NCI-H1930 (cell line): ENCODE data around the gene CAPN15.
"Not testable (repeated sequence)": the region's sequence is repeated elsewhere in the genome, so short reads cannot be mapped to it uniquely, and the experiment has no call there.

Experiments used
- DNase-seq, 2 experiments: peaks; one replicate each; lab custom pipeline; 2025; lab: John Stamatoyannopoulos, UW

CAPN15 gene

DNA sequence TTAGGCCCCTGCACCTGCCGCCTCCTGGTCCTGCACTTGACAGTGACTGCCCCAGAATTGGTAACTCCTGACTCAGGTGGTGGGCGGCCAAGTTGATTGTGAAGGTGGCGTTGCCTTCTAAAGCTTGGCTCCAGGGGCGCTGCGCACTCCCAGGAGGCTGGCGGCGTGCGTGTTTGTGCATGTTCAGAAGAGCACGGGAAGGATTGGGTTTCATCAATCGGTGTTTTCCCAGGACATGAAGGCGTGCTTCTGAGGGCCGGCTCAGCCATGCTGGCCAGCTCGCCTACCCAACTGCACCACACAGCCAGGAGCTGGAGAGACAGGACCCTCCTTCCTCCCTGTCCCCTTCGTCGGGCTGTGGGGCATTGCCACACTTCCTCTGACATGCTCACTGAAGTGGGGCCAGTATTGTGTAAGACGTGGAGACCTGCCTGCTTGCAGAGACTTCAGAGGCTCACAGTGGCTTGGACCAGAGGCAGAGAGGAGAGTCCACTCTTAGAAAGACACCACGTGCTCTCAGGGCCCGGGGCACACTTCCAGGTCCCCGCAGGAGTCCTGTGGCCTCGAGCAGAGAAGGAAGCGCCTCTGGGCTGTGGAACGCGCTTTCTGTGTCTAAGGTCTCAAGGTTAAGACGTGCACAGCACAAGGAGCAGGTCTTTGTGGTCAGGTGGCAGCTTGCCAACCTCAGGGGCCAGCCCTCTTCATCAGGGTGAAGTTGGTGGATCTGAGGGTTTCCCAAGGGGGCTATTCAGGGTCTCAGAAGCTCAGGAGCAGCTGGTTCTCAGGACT lies 65.2 kb downstream of the CAPN15 start:
- DNase-seq, result no peak

DNA sequence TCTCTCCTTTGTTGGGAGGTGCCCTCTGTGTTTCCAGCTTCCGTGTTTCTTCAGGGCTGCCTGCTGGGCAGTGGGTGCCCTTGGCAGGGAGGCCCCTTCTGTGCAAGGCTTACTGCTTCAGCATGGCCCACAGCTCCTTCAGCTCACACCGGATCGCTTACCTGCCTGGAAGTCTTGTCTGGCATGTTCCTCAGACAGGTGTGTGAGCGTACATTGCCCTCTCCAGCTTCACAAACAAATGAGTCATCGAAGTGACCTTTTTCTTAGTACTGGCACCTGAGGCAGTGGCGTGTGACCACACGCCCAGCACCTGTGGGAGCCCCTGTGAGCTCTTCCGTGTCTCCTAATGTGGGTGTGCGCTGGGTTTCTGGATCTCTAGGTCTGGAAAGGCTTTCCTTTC lies 65.9 kb downstream of the CAPN15 start:
- no peak for DNase-seq

- DNase-seq, result no peak
Observed at GRCh38 chr16:593807-594206, 66.3 kb downstream of the CAPN15 start.

DNA sequence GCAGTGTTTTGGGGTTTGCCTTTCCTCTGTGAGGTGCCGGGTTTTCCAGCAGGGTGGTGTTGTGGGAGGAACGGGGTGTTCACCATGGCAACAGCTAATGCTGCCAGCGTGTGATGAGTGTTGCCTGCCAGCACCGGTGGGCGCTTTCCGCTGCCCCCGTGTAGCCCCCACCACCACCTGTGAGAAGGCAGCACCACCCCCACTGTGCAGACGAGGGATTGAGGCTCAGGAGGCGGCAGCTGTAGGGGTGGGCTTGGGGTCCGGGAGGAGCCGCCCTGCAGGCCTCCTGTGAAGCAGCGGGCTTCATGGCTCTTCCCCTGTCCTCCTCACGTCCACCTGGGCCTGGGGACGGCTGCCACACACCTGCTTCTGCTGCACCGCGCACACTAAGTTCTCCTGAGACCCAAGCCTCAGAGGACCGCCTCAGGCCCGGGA lies 67.6 kb downstream of the CAPN15 start:
- no peak for DNase-seq

DNA sequence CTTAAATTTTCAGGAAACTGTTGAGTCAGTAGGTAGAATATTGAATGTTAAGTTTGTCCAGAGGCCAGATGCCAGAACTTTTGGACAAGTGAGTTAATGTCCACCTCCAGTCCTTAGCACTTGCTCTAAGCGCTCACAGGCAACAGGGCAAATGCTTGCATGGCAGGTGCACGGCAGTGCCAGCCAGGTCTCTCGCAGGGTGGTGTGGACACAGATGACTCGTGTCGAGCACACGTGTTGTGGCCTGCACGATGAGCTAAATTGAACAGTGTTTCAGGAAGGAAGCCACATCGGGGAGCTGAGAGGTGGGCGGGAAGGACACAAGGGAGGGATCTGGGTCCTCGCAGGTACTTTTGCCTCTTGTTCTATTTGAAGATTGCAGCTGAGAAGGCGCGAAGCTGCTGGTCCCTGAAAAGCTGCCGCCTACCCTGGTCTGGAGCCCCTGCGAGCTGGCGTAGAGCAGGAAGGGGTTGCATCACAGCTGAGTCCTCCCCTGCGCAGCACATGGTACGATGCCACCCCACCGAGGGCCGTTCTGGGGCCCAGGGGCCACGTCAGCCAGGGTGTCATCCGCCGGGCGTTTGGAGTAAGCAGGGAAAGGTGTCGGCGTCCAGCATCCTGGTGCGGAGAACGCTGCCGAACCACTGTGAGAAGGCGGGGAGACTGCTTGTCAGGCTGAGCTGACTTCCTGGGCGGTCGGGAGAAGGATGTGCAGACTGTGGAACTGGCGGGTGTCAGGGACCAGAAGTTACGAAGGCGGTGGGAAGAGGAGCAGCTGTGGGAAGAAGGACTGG lies 68.6 kb downstream of the CAPN15 start:
- DNase-seq, result no peak

GRCh38 chr16:596736-597060 lies 69.2 kb downstream of the CAPN15 start:
- DNase-seq, result no peak

- not testable (repeated sequence) for DNase-seq
Observed at GRCh38 chr16:597655-598054, 70.1 kb downstream of the CAPN15 start.

GRCh38 chr16:598823-599739 lies 71.6 kb downstream of the CAPN15 start:
- DNase-seq, result no peak

DNA sequence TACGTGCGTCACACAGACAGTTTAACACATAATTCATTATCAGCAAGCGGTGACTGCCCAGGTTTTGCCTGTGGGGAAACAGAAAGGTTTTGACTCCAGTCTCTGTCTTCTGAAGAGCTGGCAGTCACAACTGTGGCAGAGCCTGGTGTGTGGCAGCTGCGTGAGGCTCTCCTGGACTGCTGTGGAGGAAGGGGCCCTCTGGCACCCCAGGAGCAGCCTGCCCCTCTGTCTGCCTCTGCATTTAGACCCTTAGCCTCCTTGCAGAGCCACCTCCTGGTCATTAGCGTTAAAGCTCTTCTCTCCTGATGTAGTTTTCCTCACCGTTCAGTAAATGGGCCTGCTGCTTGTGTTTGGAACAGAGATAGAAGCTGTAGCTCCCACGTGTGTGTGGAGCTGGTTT lies 73.3 kb downstream of the CAPN15 start:
- no peak for DNase-seq

DNA sequence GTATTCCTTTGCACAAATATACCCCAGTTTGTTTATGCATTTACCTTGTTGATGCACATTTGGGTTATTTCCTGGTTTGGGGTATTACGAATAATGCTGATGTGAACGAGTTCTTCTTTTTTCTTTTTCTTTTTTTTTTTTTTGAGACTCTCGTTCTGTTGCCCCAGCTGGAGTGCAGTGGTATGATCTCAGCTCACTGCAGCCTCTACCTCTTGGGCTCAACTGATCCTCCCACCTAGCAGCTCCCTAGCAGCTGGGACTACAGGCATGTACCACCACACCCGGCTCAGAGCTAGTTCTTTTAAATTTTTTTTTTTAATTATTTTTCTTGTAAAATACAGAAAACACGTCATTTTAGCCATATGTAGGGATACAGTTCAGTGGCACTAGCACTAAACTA lies 76.4 kb downstream of the CAPN15 start:
- no peak for DNase-seq
